GM18505 (cell line): Measurements from ENCODE around the gene RTL10.

Source experiments
- ATAC-seq: cut with Tn5 transposase; IDR thresholded peaks from one replicate; pipeline ENCODE4 v1.9.1; 2021; ENCODE audit not compliant: unreplicated experiment
- POLR2A ChIP-seq: IDR thresholded peaks from 4 replicates; pipeline ENCODE4 v1.6.1; 2011; ENCODE audit warnings: borderline replicate concordance; ENCODE audit not compliant: insufficient read depth, insufficient read length; ENCODE audit errors: extremely low read depth

The RTL10 gene

DNA sequence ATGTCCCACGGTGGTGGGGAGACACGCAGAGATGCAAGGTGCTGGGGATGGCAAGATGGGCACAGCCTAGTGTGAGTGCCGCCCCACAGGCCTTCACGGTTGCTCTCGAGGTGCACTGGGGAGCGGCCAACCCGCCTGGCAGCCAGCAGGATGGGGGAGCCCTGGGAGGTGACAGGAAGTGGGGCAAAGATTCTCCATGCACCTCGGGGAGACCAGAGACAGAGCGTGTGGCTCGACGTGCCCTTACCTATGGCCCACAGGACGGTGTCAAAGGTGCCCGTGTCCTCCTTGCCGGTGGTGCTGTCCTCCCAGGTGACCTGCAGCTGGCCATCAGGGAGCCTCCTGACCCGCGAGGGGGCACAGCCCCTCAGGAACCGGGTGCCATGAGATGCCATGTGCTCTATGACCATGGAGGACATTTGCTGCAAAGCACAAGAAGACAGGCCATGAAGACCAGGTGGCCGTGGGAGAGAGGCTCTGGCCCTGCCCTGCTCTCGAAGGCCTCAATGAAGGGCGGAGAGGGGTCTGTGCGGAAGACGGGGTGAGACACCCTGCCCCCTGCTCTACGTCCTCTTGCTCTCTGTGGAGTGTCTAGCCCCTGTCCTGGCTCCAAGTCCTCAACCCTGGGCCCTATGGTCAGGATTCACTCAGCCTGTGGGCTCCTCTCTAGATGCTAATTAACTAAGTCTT, 40.6 kb upstream of the RTL10 start:
- ATAC-seq: no peak
- no peak for TF ChIP-seq POLR2A

DNA sequence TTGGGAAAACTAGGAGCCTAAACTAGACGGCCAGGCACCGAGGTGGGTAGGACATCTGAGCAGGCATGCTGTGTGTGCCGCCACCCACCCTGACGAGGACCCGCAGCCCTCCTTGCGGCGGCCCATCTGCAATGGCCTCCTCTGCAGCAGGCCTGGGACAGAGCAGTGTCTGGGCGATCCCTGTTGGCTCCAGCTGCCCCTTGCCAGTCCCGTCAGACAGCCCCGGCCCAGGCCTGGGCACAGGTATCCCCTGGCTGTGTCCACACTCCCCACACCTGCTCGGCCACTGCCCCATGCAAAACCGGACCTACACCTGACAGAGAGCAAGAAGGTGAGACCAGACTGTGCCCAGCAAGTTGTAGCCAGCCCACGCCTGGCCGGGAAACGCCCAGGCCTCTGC, 38.7 kb upstream of the RTL10 start:
- TF ChIP-seq POLR2A: no peak
- ATAC-seq: no peak

DNA sequence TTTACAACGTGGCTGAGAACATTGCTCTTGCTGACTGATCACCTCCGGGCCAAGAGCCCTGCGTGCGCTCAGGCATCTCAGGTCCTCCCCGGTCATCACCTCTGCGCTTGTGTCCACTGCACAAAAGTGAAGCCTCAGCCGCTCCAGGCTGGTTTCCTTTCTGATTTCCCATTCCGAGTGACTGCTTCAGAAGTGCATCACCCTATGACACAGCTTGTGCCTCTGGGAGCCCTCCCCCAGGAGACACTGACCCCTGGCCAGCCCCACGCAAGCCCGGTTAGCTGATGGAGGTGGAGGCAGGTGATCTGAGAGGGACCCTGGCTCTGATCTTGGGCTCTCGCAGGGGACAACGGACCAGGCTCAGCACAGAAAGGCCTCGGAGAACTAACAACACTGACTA, 38.3 kb upstream of the RTL10 start:
- no peak for TF ChIP-seq POLR2A
- ATAC-seq: no peak

DNA sequence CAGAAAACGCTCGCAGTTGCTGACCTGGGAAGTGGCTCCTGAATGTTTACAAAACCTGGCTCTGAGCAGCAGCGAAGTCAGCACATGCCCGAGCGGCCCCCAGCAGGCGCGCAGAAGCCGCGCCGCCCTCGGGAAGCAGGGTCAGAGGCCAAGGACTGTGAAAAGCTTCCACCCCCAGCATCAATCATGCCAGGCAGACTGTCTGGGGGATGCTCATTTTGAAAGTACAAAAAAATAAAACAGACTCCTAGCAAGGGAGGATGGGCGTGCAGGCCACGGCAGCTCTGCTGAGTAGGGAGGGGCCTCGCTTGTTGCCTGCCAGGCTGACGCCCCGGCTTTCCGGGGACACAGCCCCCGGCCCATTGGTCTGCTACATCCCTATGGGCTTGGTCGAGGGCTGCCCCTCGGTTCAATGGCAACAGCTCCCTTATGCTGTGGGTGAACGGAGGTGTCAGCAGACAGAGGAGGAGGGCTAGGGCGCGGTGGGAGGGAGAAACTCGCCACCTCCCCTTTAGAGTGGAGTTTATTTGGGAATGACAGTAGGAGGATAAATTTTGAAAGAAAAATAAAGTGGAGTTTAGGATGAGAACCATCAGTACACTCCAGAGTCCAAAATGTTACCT, 37.7 kb upstream of the RTL10 start:
- no peak for TF ChIP-seq POLR2A
- ATAC-seq: no peak

DNA sequence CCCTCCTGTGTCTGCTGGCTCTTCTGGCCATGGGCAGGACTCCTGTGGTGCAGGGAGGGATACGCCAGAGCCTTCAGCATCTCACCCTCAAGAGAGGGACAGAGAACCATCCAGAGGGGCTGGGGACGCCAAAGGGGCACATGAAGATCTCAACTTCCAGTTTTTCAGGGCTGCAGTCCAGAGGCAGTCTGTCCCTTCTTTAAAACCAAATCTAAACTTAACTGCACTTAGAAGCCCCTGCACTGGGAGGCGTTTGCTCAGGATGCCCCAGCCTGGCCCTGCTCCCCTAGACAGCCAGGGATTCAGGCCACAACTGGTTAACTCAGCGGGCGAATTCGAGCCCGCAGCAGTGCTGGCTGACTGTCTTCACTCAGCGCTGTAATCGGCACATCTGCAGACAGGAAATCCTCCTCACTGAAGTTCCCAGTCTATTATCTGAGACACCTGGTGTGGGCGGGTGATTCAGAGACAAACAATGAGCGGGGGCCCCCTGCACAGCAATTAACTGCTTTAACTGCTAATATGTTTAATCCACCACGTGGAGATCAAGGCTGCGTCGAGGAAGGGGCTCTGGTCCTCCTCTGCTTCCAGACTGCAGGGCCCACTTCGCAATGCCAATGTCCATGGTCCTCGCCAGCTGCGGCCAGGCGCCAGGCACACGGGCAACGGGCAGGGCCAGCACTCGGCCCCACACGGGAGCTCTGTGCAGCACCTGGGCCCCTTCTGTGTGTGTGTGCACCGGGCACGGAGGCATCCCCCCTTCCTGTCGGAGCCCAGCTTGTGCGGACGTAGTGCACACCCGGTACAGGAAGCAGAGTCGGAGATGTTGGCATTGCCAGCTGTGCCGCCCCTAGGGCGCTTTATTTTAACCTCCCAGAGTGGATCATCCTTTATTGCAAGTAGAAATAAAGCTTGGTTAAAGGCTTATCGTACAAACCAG, 36.9 kb upstream of the RTL10 start:
- ATAC-seq: peak; percentile 67
- no peak for TF ChIP-seq POLR2A

DNA sequence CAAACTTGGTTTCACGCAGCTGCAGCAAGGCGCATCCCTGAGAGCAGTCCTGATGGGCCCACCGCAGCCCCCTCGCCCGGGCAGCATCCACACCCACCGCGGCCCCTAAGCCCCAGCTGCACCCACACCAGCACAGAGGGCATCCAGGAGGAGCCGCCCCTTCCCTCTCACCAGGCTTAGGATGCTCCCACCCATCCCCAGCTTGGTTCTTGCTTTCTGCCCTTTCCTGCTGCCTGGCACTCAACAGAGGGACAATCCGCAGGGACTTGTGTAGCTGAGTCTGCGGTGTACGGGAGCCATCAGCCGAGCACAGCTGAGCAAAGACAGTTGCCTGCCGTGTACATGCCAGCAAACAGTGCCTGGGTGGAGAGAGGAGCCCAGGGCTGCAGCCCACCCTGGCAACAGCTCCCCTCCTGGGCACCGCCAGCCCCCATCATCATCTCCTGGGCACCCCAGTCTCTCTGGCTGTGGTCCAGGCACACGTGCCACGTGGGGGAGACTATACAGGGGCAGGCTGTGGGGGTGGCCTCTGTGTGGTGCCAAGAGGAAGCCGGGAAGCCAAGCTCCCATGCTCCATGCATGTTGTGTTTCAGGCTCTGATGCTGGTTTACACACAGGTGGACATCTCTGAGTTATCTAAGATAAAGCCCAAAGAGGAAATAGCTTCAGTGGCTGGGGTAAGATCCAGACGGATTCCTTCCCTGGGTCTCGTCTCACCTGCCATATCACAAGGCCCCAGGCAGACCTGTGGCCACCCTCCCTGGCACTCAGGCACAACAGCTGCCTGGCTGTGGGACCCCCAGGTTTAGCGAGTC, 36.0 kb upstream of the RTL10 start:
- TF ChIP-seq POLR2A: no peak
- ATAC-seq: no peak

DNA sequence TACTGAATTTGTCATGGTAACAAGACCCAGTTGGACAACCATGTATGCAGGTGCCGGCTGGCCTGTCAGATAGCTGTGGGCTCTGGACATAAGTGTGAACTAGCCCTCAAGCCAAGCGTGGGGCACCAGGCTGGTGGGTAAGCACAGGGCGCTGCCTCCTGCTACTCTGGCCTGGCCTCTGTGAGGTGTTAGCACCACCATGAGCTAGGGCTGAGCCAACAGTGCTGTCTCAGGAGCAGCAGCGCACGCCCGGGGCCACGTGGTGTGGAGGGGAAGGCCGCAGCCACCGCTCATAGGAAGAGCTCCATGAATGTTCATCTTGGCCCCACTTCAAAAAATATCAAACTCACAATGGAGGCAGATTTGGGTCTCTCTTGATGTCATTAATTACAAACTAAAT, 35.3 kb upstream of the RTL10 start:
- TF ChIP-seq POLR2A: no peak
- no peak for ATAC-seq

DNA sequence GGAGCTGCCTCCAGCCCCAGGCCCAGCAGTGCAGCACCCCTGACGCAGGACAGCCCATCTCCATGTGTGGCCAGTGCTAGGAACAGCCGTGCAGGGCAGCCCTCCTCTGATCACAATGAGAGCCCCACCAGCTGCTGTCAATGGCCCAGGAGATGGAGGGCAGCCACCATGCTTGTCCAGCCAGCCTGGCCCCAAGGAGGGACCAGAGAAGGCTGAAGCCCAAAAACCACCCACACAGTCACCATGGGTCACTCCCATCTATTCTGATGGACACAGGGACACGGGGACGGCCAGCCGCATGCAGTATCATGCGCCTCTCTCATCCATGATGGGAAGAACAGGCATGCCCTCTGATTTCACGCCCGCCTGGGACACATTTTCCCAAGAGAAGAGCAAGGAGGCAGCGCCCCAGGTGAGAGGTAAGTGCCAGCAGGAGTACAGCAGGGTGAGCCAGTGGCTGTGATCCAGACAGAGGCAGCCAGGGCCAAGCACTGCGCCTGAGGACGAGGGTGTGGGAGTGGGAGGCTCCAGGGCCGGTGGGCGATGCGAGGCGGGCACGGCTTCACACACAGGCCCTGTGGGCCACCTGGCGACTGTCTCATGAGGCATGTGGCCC, 33.6 kb upstream of the RTL10 start:
- no peak for ATAC-seq
- TF ChIP-seq POLR2A: no peak

DNA sequence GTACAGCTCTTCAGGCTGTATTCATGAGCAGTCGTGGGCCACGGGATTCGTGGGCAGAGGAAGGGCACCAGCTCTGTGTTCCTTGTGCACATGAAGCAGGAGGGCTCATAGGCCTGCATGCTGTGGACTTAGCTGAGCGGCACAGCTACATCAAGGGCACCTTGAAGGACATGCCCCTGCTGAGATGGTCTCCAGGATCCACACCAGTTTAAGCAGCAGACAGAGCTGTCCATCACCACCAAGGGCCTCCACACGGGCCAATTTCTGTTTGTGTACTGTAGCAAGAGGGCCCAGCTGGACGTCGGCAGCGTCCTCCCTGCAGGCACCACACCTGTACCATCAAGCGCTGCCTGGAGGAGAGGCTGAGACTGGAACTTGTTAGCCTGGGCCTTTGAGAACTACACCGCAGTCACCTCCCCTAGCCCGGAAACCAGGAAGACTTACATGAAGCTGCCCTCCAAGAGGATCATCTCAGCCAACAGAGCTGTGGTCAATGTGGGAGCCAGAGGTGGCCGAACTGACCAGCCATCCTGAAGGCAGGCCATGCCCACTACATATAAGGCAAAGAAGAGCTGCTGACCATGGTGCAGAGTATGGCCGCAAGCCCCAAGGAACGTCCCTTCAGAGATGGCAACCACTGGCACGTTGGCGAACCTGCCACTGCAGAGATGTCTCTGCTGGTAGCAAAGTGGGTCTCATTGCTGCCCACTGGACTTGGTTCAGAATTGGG, 32.7 kb upstream of the RTL10 start:
- TF ChIP-seq POLR2A: no peak
- ATAC-seq: no peak

DNA sequence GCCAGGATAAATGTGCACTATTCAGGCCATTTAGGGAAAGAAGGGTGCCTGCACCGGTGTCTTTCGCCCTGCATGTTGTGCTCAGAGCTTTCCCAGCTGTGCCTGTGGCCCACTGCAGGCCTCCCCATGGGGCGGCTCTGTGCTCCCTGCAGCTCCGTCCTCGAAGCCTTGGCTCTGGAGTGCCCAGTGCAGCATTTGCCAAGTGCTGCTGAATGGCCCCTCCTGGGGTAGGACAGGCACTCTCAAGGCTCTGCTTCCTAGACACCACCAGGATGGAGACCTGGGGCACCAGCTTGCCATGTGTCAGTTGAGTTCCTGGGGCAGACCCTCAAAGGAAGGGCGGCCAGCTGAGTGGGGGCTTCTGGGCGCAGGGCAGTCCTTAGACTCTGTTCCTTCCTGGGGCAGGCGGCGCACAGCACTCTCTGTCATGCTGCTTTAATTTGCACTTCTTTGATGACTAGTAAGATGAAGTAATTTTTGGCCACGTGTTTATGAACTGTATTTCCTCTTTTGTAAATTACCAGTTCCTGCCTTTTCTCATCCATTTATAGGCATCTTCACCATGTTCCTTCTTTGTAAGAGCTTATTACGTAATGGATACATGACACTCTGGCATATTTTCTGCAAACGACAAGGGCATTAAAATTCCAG, 32.1 kb upstream of the RTL10 start:
- no peak for TF ChIP-seq POLR2A
- no peak for ATAC-seq

DNA sequence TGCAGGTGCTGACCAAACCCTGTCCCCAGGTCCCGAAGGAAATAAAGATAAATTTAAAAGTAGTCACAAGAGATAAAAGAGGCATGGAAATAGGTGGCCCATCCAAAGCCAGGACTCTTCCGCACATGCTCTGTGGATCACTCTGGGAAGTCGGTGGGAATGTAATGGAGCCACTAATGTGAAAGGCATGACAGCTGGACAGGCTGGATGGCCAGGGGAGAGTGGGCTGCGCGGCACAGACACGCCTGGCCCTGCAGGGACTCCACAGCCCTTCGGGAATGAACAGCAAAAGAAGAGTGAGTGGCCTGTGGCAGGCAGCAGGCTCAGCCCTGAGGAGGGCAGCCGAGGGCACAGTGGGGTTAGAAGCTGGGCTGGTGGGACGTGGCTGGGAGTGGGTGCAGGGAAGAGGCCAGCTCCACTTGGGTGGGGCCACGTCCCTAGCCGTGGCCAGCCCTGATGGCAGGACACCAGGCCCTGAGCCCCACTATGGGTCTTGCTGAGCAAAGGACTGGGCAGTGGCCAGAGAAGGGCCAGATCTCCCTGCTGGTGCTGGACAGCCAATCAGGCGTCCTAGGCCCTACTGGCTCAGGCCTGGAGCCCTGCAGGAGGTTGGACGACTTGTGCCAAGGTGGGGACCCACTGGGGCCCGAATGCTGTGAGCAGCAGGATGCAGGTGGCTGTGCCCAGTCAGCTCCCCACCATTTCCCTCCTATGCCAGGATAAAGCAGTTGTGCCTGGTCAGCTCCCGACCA, 31.3 kb upstream of the RTL10 start:
- no peak for TF ChIP-seq POLR2A
- ATAC-seq: no peak
